UCSD-AML1 (cell line): ENCODE results near the gene GP1BA.
"Not testable (repeated sequence)": the region's sequence is repeated elsewhere in the genome, so short reads cannot be mapped to it uniquely, and the experiment has no call there.

Experiments used
- DNase-seq: peaks from one replicate; lab custom pipeline; 2025; ENCODE audit not compliant: unreplicated experiment; lab: John Stamatoyannopoulos, UW

GP1BA gene

GRCh38 chr17:4901108-4901647, 30.9 kb upstream of the GP1BA start:
- DNase-seq = no peak

- DNase-seq = no peak
Observed at GRCh38 chr17:4901648-4902344, 30.3 kb upstream of the GP1BA start.

GRCh38 chr17:4902540-4902939, 29.5 kb upstream of the GP1BA start:
- DNase-seq = no peak

- DNase-seq = peak; percentile 39
Observed at GRCh38 chr17:4903051-4903818, 28.8 kb upstream of the GP1BA start, which contains the start of gene CHRNE. TSS of gene CHRNE (minus strand) at chr17:4903098. CDS start at chr17:4903063, 35 bp downstream.

- DNase-seq = not testable (repeated sequence)
Observed at GRCh38 chr17:4906642-4907041, 25.4 kb upstream of the GP1BA start.

- peak; percentile 47 for DNase-seq
Observed at GRCh38 chr17:4908301-4908700, 23.8 kb upstream of the GP1BA start.

- peak; percentile 90 for DNase-seq
Observed at GRCh38 chr17:4908711-4909496, 23.2 kb upstream of the GP1BA start.

GRCh38 chr17:4913994-4914393, 18.1 kb upstream of the GP1BA start:
- DNase-seq = no peak

GRCh38 chr17:4914551-4914950, 17.5 kb upstream of the GP1BA start:
- not testable (repeated sequence) for DNase-seq

- no peak for DNase-seq
Observed at GRCh38 chr17:4919511-4920047, 12.5 kb upstream of the GP1BA start.

- DNase-seq = no peak
Observed at GRCh38 chr17:4920351-4921048, 11.6 kb upstream of the GP1BA start.

- no peak for DNase-seq
Observed at GRCh38 chr17:4921320-4921719, 10.8 kb upstream of the GP1BA start.

GRCh38 chr17:4926577-4927335, 5.3 kb upstream of the GP1BA start:
- DNase-seq = not testable (repeated sequence)

- DNase-seq = no peak
Observed at GRCh38 chr17:4928881-4929280, 3.2 kb upstream of the GP1BA start.

- DNase-seq = no peak
Observed at GRCh38 chr17:4932756-4933155, 679 bp downstream of the GP1BA start.

- no peak for DNase-seq
Observed at GRCh38 chr17:4933646-4934045, 1.6 kb downstream of the GP1BA start.

- peak; percentile 85 for DNase-seq
Observed at GRCh38 chr17:4934173-4934979, 2.3 kb downstream of the GP1BA start.

GRCh38 chr17:4935650-4936049, 3.6 kb downstream of the GP1BA start:
- DNase-seq = no peak

- no peak for DNase-seq
Observed at GRCh38 chr17:4936436-4936835, 4.4 kb downstream of the GP1BA start.
